Activated CD8-positive, alpha-beta memory T cell treated with anti-CD3 and anti-CD28 coated beads, Interleukin-2, amount 10 ng/mL, durations not matched to agents 7 days and 5 days (primary cell): ENCODE data around the gene HBG1. TPM values are rescaled to one million over a fixed set of nuclear protein-coding genes. Genes with fewer than 3 reads are reported as not detected.
"Not testable (repeated sequence)": the region's sequence is repeated elsewhere in the genome, so short reads cannot be mapped to it uniquely, and the experiment has no call there.

ENCODE experiments used
- ATAC-seq: fragments of 150-1000 bp; cut with Tn5 transposase; one replicate; pipeline ENCODE4 v1.10.0; 2021; ENCODE audit warnings: moderate library complexity
- CTCF ChIA-PET: fragments of 350-600 bp; sonication (Branson Sonifier 250); formaldehyde crosslinking; loops from one replicate; lab custom pipeline; 2021; ENCODE audit warnings: antibody characterized with exemption; lab: Charles Lee
- DNase-seq: peaks from one replicate; pipeline ENCODE4 v3.0.0-alpha.2; 2020
- H3K27ac Mint-ChIP-seq: one replicate; pipeline ENCODE4 v1.8.0; 2021; ENCODE audit warnings: mild to moderate bottlenecking, mixed read lengths
- H3K27me3 Mint-ChIP-seq: one replicate; pipeline ENCODE4 v1.8.0; 2021; ENCODE audit warnings: mixed read lengths
- H3K36me3 Mint-ChIP-seq: one replicate; pipeline ENCODE4 v1.8.0; 2021; ENCODE audit warnings: mild to moderate bottlenecking, mixed read lengths
- H3K4me1 Mint-ChIP-seq: one replicate; pipeline ENCODE4 v1.8.0; 2021; ENCODE audit warnings: mixed read lengths
- H3K4me3 Mint-ChIP-seq: one replicate; pipeline ENCODE4 v1.8.0; 2021; ENCODE audit warnings: mild to moderate bottlenecking, moderate library complexity, mixed read lengths
- H3K9me3 Mint-ChIP-seq: one replicate; pipeline ENCODE4 v1.8.0; 2022; ENCODE audit warnings: low read depth, mixed read lengths
- total RNA-seq, 2 experiments: library from RNA; stranded (reverse); gene quantifications; one replicate each; pipeline ENCODE4 v1.2.3, GENCODE V29; 2021

The HBG1 gene
- total RNA-seq, 2 experiments from 2014 or later, result not detected

GRCh38 chr11:5248498-5248897, 1.2 kb downstream of the HBG1 start:
- ATAC-seq, result not testable (repeated sequence)

GRCh38 chr11:5247472-5248192, 2.0 kb downstream of the HBG1 start:
- no peak overlapping the region for H3K4me3 Mint-ChIP-seq
- no peak overlapping the region for H3K27ac Mint-ChIP-seq
- DNase-seq (no peak), ATAC-seq (no peak)
- CTCF ChIA-PET, result no interaction called here
- H3K36me3 Mint-ChIP-seq, result no peaks in the 10 kb centered on the region
- H3K4me1 Mint-ChIP-seq, result no peaks in the 10 kb centered on the region
- peaks cover 2% of the 10 kb centered on the region for H3K27me3 Mint-ChIP-seq
- no peaks in the 10 kb centered on the region for H3K9me3 Mint-ChIP-seq

More at GRCh38 chr11:5248498-5248897, 1.2 kb downstream of the HBG1 start:
- DNase-seq, H3K27ac Mint-ChIP-seq, H3K36me3 Mint-ChIP-seq, H3K27me3 Mint-ChIP-seq, CTCF ChIA-PET, H3K4me1 Mint-ChIP-seq, H3K9me3 Mint-ChIP-seq, H3K4me3 Mint-ChIP-seq: not testable (repeated sequence)

GRCh38 chr11:5246772-5247471, 2.7 kb downstream of the HBG1 start:
- CTCF ChIA-PET, result no interaction called here
- H3K4me1 Mint-ChIP-seq, result no peaks in the 10 kb centered on the region
- H3K27ac Mint-ChIP-seq, result no peak overlapping the region
- H3K27me3 Mint-ChIP-seq, result peaks cover 2% of the 10 kb centered on the region
- ATAC-seq, result no peak
- H3K9me3 Mint-ChIP-seq, result no peaks in the 10 kb centered on the region
- no peak overlapping the region for H3K4me3 Mint-ChIP-seq
- no peaks in the 10 kb centered on the region for H3K36me3 Mint-ChIP-seq
- no peak for DNase-seq

GRCh38 chr11:5245155-5245554, 4.5 kb downstream of the HBG1 start:
- Mint-ChIP-seq H3K27ac (no peak overlapping the region), H3K4me3 (no peak overlapping the region), H3K9me3 (no peaks in the 10 kb centered on the region), H3K4me1 (no peaks in the 10 kb centered on the region), H3K27me3 (peaks cover 2% of the 10 kb centered on the region), H3K36me3 (no peaks in the 10 kb centered on the region)
- no peak for ATAC-seq
- CTCF ChIA-PET, result no interaction called here
- DNase-seq, result no peak

GRCh38 chr11:5243816-5244180, 5.9 kb downstream of the HBG1 start:
- no peak for DNase-seq
- H3K4me1 Mint-ChIP-seq, result no peaks in the 10 kb centered on the region
- no peak for ATAC-seq
- H3K36me3 Mint-ChIP-seq, result no peaks in the 10 kb centered on the region
- no peak overlapping the region for H3K4me3 Mint-ChIP-seq
- H3K27me3 Mint-ChIP-seq, result peaks cover 2% of the 10 kb centered on the region
- H3K27ac Mint-ChIP-seq, result no peak overlapping the region
- H3K9me3 Mint-ChIP-seq, result no peaks in the 10 kb centered on the region
- CTCF ChIA-PET, result no interaction called here

GRCh38 chr11:5242933-5243815, 6.5 kb downstream of the HBG1 start:
- Mint-ChIP-seq H3K9me3 (no peaks in the 10 kb centered on the region), H3K36me3 (no peaks in the 10 kb centered on the region), H3K27me3 (peaks cover 4% of the 10 kb centered on the region), H3K4me1 (no peaks in the 10 kb centered on the region), H3K27ac (no peak overlapping the region), H3K4me3 (no peak overlapping the region)
- no peak for ATAC-seq
- CTCF ChIA-PET, result no interaction called here
- DNase-seq, result no peak

- H3K9me3 Mint-ChIP-seq, result no peaks in the 10 kb centered on the region
- H3K4me3 Mint-ChIP-seq, result no peak overlapping the region
- ATAC-seq, result no peak
- DNase-seq, result no peak
- CTCF ChIA-PET, result no interaction called here
- no peaks in the 10 kb centered on the region for H3K36me3 Mint-ChIP-seq
- H3K27me3 Mint-ChIP-seq, result peaks cover 5% of the 10 kb centered on the region
- no peaks in the 10 kb centered on the region for H3K4me1 Mint-ChIP-seq
- no peak overlapping the region for H3K27ac Mint-ChIP-seq
Measured at GRCh38 chr11:5242208-5242607, 7.4 kb downstream of the HBG1 start.

- no peak overlapping the region for H3K4me3 Mint-ChIP-seq
- H3K4me1 Mint-ChIP-seq, result no peaks in the 10 kb centered on the region
- H3K27ac Mint-ChIP-seq, result no peak overlapping the region
- H3K9me3 Mint-ChIP-seq, result no peaks in the 10 kb centered on the region
- CTCF ChIA-PET, result no interaction called here
- DNase-seq, result no peak
- peaks cover 5% of the 10 kb centered on the region for H3K27me3 Mint-ChIP-seq
- no peaks in the 10 kb centered on the region for H3K36me3 Mint-ChIP-seq
- ATAC-seq, result no peak
Measured at GRCh38 chr11:5241458-5241857, 8.2 kb downstream of the HBG1 start.

GRCh38 chr11:5240458-5240857, 9.2 kb downstream of the HBG1 start:
- Mint-ChIP-seq H3K9me3 (no peaks in the 10 kb centered on the region), H3K36me3 (no peaks in the 10 kb centered on the region), H3K27ac (no peak overlapping the region), H3K4me3 (no peak overlapping the region), H3K4me1 (no peaks in the 10 kb centered on the region), H3K27me3 (peaks cover 13% of the 10 kb centered on the region)
- DNase-seq (no peak), ATAC-seq (no peak)
- CTCF ChIA-PET, result no interaction called here

- no peaks in the 10 kb centered on the region for H3K4me1 Mint-ChIP-seq
- ATAC-seq, result no peak
- no peak for DNase-seq
- H3K4me3 Mint-ChIP-seq, result no peak overlapping the region
- H3K36me3 Mint-ChIP-seq, result no peaks in the 10 kb centered on the region
- no peak overlapping the region for H3K27ac Mint-ChIP-seq
- no peaks in the 10 kb centered on the region for H3K9me3 Mint-ChIP-seq
- peaks cover 16% of the 10 kb centered on the region for H3K27me3 Mint-ChIP-seq
- CTCF ChIA-PET, result no interaction called here
Measured at GRCh38 chr11:5240056-5240455, 9.6 kb downstream of the HBG1 start.

GRCh38 chr11:5239046-5239445, 10.6 kb downstream of the HBG1 start:
- DNase-seq (no peak), ATAC-seq (no peak)
- CTCF ChIA-PET, result no interaction called here
- H3K27ac Mint-ChIP-seq, result no peak overlapping the region
- H3K36me3 Mint-ChIP-seq, result no peaks in the 10 kb centered on the region
- H3K9me3 Mint-ChIP-seq, result no peaks in the 10 kb centered on the region
- H3K27me3 Mint-ChIP-seq, result peaks cover 16% of the 10 kb centered on the region
- peaks cover 6% of the 10 kb centered on the region for H3K4me1 Mint-ChIP-seq
- no peak overlapping the region for H3K4me3 Mint-ChIP-seq

GRCh38 chr11:5238486-5238885, 11.2 kb downstream of the HBG1 start:
- Mint-ChIP-seq H3K27ac (no peak overlapping the region), H3K9me3 (no peaks in the 10 kb centered on the region), H3K36me3 (no peaks in the 10 kb centered on the region), H3K27me3 (peaks cover 16% of the 10 kb centered on the region), H3K4me3 (no peak overlapping the region), H3K4me1 (peaks cover 10% of the 10 kb centered on the region)
- ATAC-seq, result no peak
- no peak for DNase-seq
- CTCF ChIA-PET, result no interaction called here

- Mint-ChIP-seq H3K27ac (no peak overlapping the region), H3K4me1 (peaks cover 10% of the 10 kb centered on the region), H3K9me3 (no peaks in the 10 kb centered on the region), H3K27me3 (peaks cover 16% of the 10 kb centered on the region), H3K36me3 (no peaks in the 10 kb centered on the region), H3K4me3 (no peak overlapping the region)
- no peak for DNase-seq
- CTCF ChIA-PET, result no interaction called here
- ATAC-seq, result no peak
Measured at GRCh38 chr11:5237420-5237819, 12.2 kb downstream of the HBG1 start.
